Measurements from ENCODE around the gene THBS2.

DNA sequence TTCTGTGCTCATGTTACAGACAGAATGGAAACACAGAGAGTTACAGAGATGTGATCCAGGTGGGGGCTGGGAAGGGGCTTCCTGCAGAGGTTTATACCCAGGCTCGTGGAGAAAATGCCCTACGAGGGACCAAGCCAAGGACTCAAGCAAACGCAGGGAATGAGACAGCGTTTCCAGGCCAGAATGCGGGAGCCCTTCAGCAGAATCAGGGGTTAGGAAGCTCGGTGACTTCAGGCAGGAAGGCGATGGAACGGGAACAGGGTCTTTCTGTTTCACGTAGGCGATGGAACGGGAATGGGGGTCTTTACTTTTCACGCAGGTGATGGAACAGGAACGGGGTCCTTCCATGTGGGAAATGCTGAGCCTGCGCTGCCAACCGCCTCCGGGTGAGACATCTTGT lies 82.6 kb downstream of the THBS2 start:
- TF ChIP-seq EZH2 (IDR thresholded peaks at IDR 0.05; ENCODE audit: low read length, missing control alignments): no peak
- TF ChIP-seq, protein P1, sequence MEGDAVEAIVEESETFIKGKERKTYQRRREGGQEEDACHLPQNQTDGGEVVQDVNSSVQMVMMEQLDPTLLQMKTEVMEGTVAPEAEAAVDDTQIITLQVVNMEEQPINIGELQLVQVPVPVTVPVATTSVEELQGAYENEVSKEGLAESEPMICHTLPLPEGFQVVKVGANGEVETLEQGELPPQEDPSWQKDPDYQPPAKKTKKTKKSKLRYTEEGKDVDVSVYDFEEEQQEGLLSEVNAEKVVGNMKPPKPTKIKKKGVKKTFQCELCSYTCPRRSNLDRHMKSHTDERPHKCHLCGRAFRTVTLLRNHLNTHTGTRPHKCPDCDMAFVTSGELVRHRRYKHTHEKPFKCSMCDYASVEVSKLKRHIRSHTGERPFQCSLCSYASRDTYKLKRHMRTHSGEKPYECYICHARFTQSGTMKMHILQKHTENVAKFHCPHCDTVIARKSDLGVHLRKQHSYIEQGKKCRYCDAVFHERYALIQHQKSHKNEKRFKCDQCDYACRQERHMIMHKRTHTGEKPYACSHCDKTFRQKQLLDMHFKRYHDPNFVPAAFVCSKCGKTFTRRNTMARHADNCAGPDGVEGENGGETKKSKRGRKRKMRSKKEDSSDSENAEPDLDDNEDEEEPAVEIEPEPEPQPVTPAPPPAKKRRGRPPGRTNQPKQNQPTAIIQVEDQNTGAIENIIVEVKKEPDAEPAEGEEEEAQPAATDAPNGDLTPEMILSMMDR (conservative IDR thresholded peaks at IDR 0.05 in 1 of 2, IDR thresholded peaks at IDR 0.05 in 1 of 2; ENCODE audit: low read depth in 1 of 2, low read length in 2 of 2): no peak

All from fibroblast of lung (primary cell).